Liver (tissue), 3 donors: Measurements from ENCODE around the gene NEUROG3.

Experiments
- ATF3 ChIP-seq: IDR thresholded peaks from 2 replicates; pipeline ENCODE4 v1.6.1; 2016; ENCODE audit warnings: antibody characterized with exemption
- CTCF ChIP-seq: fragments of 150-350 bp; IDR thresholded peaks from 2 replicates; pipeline ENCODE4 v1.5.1; 2017; ENCODE audit warnings: improper control_type of control experiment, low read depth, low read length; ENCODE audit not compliant: missing input control
- FOXA1 ChIP-seq: IDR thresholded peaks from 2 replicates; pipeline ENCODE4 v1.6.1; 2016; ENCODE audit warnings: antibody characterized with exemption
- GABPA ChIP-seq, 2 donors: IDR thresholded peaks in 1 of 2; conservative IDR thresholded peaks in 1 of 2; 2 replicates each; pipeline ENCODE4 v1.6.1; 2016; ENCODE audit warnings: antibody characterized with exemption in 2 of 2, mild to moderate bottlenecking in 1 of 2, moderate library complexity in 1 of 2
- MAX ChIP-seq: IDR thresholded peaks from 2 replicates; pipeline ENCODE4 v1.6.1; 2016; ENCODE audit warnings: antibody characterized with exemption
- RAD21 ChIP-seq, 2 donors: IDR thresholded peaks; 2 replicates each; pipeline ENCODE4 v1.6.1; 2016; ENCODE audit warnings: antibody characterized with exemption in 2 of 2, mild to moderate bottlenecking in 2 of 2
- REST ChIP-seq: IDR thresholded peaks from 2 replicates; pipeline ENCODE4 v1.6.1; 2016; ENCODE audit warnings: antibody characterized with exemption, mild to moderate bottlenecking
- ZBTB33 ChIP-seq: IDR thresholded peaks from 2 replicates; pipeline ENCODE4 v1.6.1; 2016; ENCODE audit warnings: antibody characterized with exemption
- donor health status: healthy.
- donor health status: healthy.

GRCh38 chr10:69584624-69585023 lies 11.4 kb upstream of the NEUROG3 start:
- TF ChIP-seq ZBTB33 (no peak), CTCF (no peak), GABPA (IDR thresholded peaks at IDR 0.05 in 1 of 2, conservative IDR thresholded peaks at IDR 0.05 in 1 of 2) (no peak), RAD21 (IDR thresholded peaks at IDR 0.05) (no peak), REST (no peak), MAX (no peak), FOXA1 (no peak), ATF3 (no peak)
